NB4 (cell line): ENCODE results near the gene MFF.

ENCODE experiments used
- POLR2A ChIP-seq: IDR thresholded peaks from 2 replicates; pipeline ENCODE4 v1.6.1; 2011; ENCODE audit warnings: mild to moderate bottlenecking; ENCODE audit not compliant: insufficient read length; ENCODE audit errors: extremely low read depth
- TF ChIP-seq, protein P1 (sequence below): IDR thresholded peaks from one replicate; pipeline ENCODE4 v1.5.1; 2012; ENCODE audit warnings: low read depth, low read length

DNA sequence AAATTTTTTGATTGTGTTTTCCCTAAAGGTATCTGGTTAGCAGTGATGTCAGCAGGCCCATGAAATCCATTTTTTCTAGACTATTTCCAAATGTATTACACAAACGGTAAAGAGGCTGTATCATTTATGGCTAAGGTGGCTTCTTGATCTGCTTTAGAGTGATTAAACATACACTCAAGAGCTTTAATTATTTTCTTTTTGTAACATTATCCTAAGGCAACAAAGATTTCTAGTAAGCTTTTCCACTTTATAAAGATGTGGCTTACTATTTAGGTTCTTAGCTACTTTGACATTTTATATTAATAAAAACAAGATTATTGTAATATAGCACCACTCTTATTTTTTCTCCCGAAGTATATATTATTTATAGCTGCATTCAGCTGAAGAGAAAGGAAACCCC is 16.5 kb downstream of the MFF start:
- TF ChIP-seq, protein P1, sequence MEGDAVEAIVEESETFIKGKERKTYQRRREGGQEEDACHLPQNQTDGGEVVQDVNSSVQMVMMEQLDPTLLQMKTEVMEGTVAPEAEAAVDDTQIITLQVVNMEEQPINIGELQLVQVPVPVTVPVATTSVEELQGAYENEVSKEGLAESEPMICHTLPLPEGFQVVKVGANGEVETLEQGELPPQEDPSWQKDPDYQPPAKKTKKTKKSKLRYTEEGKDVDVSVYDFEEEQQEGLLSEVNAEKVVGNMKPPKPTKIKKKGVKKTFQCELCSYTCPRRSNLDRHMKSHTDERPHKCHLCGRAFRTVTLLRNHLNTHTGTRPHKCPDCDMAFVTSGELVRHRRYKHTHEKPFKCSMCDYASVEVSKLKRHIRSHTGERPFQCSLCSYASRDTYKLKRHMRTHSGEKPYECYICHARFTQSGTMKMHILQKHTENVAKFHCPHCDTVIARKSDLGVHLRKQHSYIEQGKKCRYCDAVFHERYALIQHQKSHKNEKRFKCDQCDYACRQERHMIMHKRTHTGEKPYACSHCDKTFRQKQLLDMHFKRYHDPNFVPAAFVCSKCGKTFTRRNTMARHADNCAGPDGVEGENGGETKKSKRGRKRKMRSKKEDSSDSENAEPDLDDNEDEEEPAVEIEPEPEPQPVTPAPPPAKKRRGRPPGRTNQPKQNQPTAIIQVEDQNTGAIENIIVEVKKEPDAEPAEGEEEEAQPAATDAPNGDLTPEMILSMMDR: no peak
- TF ChIP-seq POLR2A: no peak
